K562 treated with DMSO at 1 percent for 4 hours (cell line): ENCODE measurements around the gene TMEM266. TPM values are rescaled to one million over a fixed set of nuclear protein-coding genes. Genes with fewer than 3 reads are reported as not detected.

ENCODE experiments used
- total RNA-seq: library from RNA; unstranded; fragments of 300-600 nt; gene quantifications from 2 replicates; pipeline ENCODE4 v1.2.3, GENCODE V29; 2022; ENCODE audit not compliant: insufficient read depth

TMEM266 gene, protein sequence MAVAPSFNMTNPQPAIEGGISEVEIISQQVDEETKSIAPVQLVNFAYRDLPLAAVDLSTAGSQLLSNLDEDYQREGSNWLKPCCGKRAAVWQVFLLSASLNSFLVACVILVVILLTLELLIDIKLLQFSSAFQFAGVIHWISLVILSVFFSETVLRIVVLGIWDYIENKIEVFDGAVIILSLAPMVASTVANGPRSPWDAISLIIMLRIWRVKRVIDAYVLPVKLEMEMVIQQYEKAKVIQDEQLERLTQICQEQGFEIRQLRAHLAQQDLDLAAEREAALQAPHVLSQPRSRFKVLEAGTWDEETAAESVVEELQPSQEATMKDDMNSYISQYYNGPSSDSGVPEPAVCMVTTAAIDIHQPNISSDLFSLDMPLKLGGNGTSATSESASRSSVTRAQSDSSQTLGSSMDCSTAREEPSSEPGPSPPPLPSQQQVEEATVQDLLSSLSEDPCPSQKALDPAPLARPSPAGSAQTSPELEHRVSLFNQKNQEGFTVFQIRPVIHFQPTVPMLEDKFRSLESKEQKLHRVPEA
- total RNA-seq = not detected in 2 replicates

DNA sequence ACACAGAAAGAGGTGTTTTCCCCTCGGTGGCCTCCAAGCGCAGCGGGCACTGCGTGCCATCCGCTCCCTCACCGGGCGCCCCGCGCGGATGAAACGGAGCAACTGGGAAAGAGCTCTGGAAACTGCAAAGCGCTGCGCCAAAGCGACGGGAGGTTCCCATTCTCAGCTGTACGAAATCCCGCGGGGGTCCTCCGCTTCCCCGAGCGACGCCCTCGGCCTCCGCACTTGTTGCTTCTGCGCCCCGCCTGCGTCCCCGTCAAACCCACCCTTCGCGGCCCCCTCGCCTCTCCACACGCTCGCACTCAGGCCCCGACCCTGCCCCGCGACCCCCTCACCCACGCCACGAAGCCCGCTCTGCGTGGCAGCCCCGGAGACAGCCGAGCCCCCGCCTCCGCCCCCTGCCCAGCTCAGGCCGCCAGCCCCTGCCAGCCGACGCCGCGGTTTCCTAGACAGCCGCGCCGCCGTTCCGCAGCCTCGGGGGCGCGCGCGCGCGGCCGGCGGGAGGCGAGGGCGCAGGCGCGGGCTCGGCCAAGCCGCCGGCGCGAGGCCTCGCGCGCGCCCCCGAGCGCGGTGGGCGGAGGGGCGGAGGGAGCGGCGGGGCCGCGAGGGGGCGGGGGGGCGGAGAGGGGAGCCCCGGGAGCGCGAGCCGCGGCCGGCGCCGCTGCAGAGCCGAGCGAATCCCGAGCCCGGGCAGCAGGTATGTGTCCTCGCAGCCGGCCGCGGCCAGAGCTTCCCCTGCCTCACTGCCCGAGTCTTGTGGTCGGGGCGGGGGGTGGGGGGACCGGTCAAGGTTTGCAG, at the start of gene TMEM266:
TMEM266 (plus strand) TSS at position 666 of the 798 bp plus-strand sequence. CDS start 74,279 bp downstream, outside the sequence.

DNA sequence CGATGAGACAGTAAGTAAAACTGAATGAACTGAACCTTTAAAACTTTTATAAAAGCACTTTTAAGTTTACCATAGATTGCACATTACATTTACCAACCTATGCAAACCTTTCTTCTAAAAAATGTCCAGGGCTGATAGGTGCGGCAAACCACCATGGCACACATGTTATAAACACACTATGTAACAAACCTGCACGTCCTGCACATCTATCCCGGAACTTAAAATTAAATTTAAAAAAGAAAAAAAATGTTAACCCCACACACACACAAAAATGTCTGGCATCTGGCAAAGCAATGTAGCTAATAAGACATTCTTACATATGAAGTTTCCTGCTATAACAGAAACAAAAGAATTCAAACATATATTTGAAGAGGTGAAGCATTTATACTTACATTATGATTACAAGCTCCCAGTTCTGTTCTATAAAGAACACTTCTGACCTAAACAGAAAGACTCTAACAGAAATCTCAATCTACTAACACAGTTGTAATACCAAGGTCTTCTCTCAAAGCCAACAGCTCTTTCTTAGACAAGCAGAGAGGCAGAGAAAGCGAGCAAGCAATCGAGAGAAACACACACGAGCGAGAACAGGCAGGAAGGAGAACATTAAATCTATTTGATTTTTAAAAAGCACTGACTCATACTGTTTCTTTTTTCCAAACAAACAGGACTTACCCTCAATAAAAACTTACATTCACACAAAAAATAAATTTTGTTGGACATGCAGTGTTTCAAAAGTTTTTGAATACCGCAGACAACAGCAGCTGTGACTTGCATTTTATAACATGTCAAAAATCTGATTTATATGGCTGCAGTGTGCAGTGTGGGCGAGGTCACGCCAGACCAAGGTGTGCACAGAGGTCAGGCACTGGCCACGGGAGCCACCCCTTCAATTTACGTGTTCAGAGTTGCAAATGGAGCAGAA, 47.9 kb upstream of the TMEM266 start, which contains the start of gene NRG4:
NRG4 (minus strand) TSS at position 798 of the 925 bp plus-strand sequence. CDS start 1,194 bp downstream, outside the sequence.

Other genes with a start within 250 kb of the TMEM266 start
- 3.8 and 8.5 TPM in 2 replicates for gene UBE2Q2, start 216.5 kb upstream of the TMEM266 start, total RNA-seq
- gene FBXO22, start 156.1 kb upstream of the TMEM266 start, total RNA-seq = 35.5 and 50.6 TPM in 2 replicates
- gene NRG4, start 47.6 kb upstream of the TMEM266 start, total RNA-seq = 0.56 and 2.6 TPM in 2 replicates